Liver (tissue), 3 donors: ENCODE measurements around the gene NXN.

ENCODE experiments used
- EGR1 ChIP-seq, 2 donors: IDR thresholded peaks; 2 replicates each; pipeline ENCODE4 v1.6.1; 2016 to 2018; ENCODE audit warnings: antibody characterized with exemption in 2 of 2, low read depth in 2 of 2
- FOXA1 ChIP-seq: IDR thresholded peaks from 2 replicates; pipeline ENCODE4 v1.6.1; 2016; ENCODE audit warnings: antibody characterized with exemption
- JUND ChIP-seq, 2 donors: IDR thresholded peaks; 2 replicates each; pipeline ENCODE4 v1.6.1; 2016; ENCODE audit warnings: antibody characterized with exemption in 2 of 2
- SP1 ChIP-seq: IDR thresholded peaks from 2 replicates; pipeline ENCODE4 v1.6.1; 2018; ENCODE audit warnings: antibody characterized with exemption, mild to moderate bottlenecking
- TAF1 ChIP-seq: conservative IDR thresholded peaks from 2 replicates; pipeline ENCODE4 v1.6.1; 2016; ENCODE audit warnings: antibody characterized with exemption, mild to moderate bottlenecking
- TF ChIP-seq, protein P1 (sequence below): fragments of 150-350 bp; IDR thresholded peaks from 2 replicates; pipeline ENCODE4 v1.5.1; 2017; ENCODE audit warnings: improper control_type of control experiment, low read depth, low read length; ENCODE audit not compliant: missing input control
- TF ChIP-seq, protein P2 (sequence below): IDR thresholded peaks from 2 replicates; pipeline ENCODE4 v1.6.1; 2016; ENCODE audit warnings: antibody characterized with exemption
- TF ChIP-seq, protein P3 (sequence below): IDR thresholded peaks from 2 replicates; pipeline ENCODE4 v1.6.1; 2016; ENCODE audit warnings: antibody characterized with exemption, mild to moderate bottlenecking
- donor health status: healthy.
- donor health status: healthy.

DNA sequence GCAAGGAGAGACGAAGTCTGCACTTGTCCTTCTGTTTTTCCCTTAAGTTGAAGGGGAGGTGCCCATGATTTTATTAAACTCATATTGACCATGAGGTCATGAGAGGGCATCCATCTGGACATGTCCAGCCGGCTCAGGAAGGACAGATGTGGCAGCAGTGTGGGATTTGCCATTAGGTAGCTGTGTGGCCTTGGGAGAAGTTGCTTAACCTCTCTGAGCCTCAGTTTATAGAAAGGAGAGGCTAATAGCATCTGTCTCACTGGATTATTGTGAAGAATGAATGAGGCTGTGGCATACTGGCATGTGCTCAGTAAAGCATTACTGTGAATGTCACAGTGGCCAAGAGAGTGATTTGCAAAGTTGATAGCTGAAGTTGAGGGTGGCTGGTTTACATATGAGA is 18.5 kb upstream of the NXN start:
- TF ChIP-seq, protein P1, sequence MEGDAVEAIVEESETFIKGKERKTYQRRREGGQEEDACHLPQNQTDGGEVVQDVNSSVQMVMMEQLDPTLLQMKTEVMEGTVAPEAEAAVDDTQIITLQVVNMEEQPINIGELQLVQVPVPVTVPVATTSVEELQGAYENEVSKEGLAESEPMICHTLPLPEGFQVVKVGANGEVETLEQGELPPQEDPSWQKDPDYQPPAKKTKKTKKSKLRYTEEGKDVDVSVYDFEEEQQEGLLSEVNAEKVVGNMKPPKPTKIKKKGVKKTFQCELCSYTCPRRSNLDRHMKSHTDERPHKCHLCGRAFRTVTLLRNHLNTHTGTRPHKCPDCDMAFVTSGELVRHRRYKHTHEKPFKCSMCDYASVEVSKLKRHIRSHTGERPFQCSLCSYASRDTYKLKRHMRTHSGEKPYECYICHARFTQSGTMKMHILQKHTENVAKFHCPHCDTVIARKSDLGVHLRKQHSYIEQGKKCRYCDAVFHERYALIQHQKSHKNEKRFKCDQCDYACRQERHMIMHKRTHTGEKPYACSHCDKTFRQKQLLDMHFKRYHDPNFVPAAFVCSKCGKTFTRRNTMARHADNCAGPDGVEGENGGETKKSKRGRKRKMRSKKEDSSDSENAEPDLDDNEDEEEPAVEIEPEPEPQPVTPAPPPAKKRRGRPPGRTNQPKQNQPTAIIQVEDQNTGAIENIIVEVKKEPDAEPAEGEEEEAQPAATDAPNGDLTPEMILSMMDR: no peak
- TF ChIP-seq EGR1 (IDR thresholded peaks at IDR 0.05; ENCODE audit: low read depth in 2 of 2) (no peak), TAF1 (no peak), FOXA1 (no peak), JUND (IDR thresholded peaks at IDR 0.05) (no peak), SP1 (no peak)
- TF ChIP-seq, protein P2, sequence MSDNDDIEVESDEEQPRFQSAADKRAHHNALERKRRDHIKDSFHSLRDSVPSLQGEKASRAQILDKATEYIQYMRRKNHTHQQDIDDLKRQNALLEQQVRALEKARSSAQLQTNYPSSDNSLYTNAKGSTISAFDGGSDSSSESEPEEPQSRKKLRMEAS: no peak
- TF ChIP-seq, protein P3, sequence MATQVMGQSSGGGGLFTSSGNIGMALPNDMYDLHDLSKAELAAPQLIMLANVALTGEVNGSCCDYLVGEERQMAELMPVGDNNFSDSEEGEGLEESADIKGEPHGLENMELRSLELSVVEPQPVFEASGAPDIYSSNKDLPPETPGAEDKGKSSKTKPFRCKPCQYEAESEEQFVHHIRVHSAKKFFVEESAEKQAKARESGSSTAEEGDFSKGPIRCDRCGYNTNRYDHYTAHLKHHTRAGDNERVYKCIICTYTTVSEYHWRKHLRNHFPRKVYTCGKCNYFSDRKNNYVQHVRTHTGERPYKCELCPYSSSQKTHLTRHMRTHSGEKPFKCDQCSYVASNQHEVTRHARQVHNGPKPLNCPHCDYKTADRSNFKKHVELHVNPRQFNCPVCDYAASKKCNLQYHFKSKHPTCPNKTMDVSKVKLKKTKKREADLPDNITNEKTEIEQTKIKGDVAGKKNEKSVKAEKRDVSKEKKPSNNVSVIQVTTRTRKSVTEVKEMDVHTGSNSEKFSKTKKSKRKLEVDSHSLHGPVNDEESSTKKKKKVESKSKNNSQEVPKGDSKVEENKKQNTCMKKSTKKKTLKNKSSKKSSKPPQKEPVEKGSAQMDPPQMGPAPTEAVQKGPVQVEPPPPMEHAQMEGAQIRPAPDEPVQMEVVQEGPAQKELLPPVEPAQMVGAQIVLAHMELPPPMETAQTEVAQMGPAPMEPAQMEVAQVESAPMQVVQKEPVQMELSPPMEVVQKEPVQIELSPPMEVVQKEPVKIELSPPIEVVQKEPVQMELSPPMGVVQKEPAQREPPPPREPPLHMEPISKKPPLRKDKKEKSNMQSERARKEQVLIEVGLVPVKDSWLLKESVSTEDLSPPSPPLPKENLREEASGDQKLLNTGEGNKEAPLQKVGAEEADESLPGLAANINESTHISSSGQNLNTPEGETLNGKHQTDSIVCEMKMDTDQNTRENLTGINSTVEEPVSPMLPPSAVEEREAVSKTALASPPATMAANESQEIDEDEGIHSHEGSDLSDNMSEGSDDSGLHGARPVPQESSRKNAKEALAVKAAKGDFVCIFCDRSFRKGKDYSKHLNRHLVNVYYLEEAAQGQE: no peak
